NCI-H146 treated with DMSO at 0.1 percent for 48 hours (cell line): ENCODE results near the gene SLU7.
A peak's percentile ranks its signal among the peaks of the same experiment; 100 is the strongest.
"Not testable (repeated sequence)": the region's sequence is repeated elsewhere in the genome, so short reads cannot be mapped to it uniquely, and the experiment has no call there.

ENCODE experiments used
- DNase-seq: peaks from one replicate; lab custom pipeline; 2025; ENCODE audit not compliant: unreplicated experiment; lab: John Stamatoyannopoulos, UW

Gene SLU7

GRCh38 chr5:160451281-160451680, 32.4 kb upstream of the SLU7 start:
- DNase-seq, result no peak

- no peak for DNase-seq
Observed at GRCh38 chr5:160450164-160450932, 31.5 kb upstream of the SLU7 start.

- no peak for DNase-seq
Observed at GRCh38 chr5:160449458-160449857, 30.6 kb upstream of the SLU7 start.

- DNase-seq, result no peak
Observed at GRCh38 chr5:160448886-160449285, 30.0 kb upstream of the SLU7 start.

- DNase-seq, result no peak
Observed at GRCh38 chr5:160445751-160446150, 26.9 kb upstream of the SLU7 start.

- DNase-seq, result no peak
Observed at GRCh38 chr5:160445132-160445531, 26.3 kb upstream of the SLU7 start.

GRCh38 chr5:160444407-160444806, 25.5 kb upstream of the SLU7 start:
- DNase-seq, result no peak

- no peak for DNase-seq
Observed at GRCh38 chr5:160442824-160443431, 24.0 kb upstream of the SLU7 start.

- DNase-seq, result no peak
Observed at GRCh38 chr5:160441311-160441781, 22.5 kb upstream of the SLU7 start.

- DNase-seq, result peak; percentile 53
Observed at GRCh38 chr5:160439205-160439600, 20.3 kb upstream of the SLU7 start.

GRCh38 chr5:160438316-160439204, 19.7 kb upstream of the SLU7 start:
- DNase-seq, result peak; percentile 53

GRCh38 chr5:160437271-160437670, 18.4 kb upstream of the SLU7 start:
- DNase-seq, result no peak

GRCh38 chr5:160436661-160437060, 17.8 kb upstream of the SLU7 start:
- not testable (repeated sequence) for DNase-seq

GRCh38 chr5:160436017-160436416, 17.1 kb upstream of the SLU7 start:
- DNase-seq, result no peak

GRCh38 chr5:160435532-160435931, 16.7 kb upstream of the SLU7 start:
- no peak for DNase-seq

- peak; percentile 45 for DNase-seq
Observed at GRCh38 chr5:160434022-160434531, 15.2 kb upstream of the SLU7 start.

GRCh38 chr5:160432787-160433186, 13.9 kb upstream of the SLU7 start:
- no peak for DNase-seq

- DNase-seq, result no peak
Observed at GRCh38 chr5:160432196-160432595, 13.3 kb upstream of the SLU7 start.

GRCh38 chr5:160427607-160428006, 8.7 kb upstream of the SLU7 start:
- DNase-seq, result no peak

GRCh38 chr5:160423099-160423498, 4.2 kb upstream of the SLU7 start:
- peak; percentile 65 for DNase-seq

- peak; percentile 82 for DNase-seq
Observed at GRCh38 chr5:160421625-160422258, 2.9 kb upstream of the SLU7 start, which contains the start of gene PTTG1. Gene PTTG1 (plus strand): TSS chr5:160421855. CDS start chr5:160422313, 458 bp downstream.
